HepG2 (cell line): ENCODE results near the gene TEKT1. TPM values are rescaled to one million over a fixed set of nuclear protein-coding genes. Genes with fewer than 3 reads are reported as not detected.

ENCODE experiments used
- ATAC-seq: fragments of 200-7000 bp; cut with Tn5 transposase; 3 replicates; pipeline ENCODE4 v1.9.1; 2020; ENCODE audit warnings: mild to moderate bottlenecking, moderate library complexity
- BruUV-seq: library from RNA; stranded (reverse); fragments of 400-500 nt; replicated peaks from 2 replicates; lab custom pipeline; 2021; lab: Mats Ljungman, UMichigan
- CTCF ChIA-PET: fragments of 300-600 bp; formaldehyde crosslinking; extraction: SDS; loops from one replicate; lab custom pipeline; 2021; ENCODE audit warnings: low total read pairs, inconsistent platforms, low intra/inter-chr PET ratio; lab: Yijun Ruan, JAX
- POLR2A ChIA-PET: fragments of 350-600 bp; sonication (Branson Sonifier 250); formaldehyde crosslinking; loops from one replicate; lab custom pipeline; 2020; ENCODE audit warnings: antibody characterized with exemption, inconsistent platforms; lab: Yijun Ruan, JAX
- DNase-seq: peaks from one replicate; pipeline ENCODE4 v3.0.0-alpha.2; 2015; ENCODE audit warnings: low spot score
- FAIRE-seq: peaks from 3 replicates; lab custom pipeline; 2011; peaks lifted over from hg19 to GRCh38; lab: Jason Lieb, UNC
- H2AFZ ChIP-seq: one replicate; pipeline ENCODE4 v1.6.1; 2011; ENCODE audit warnings: low read length, inconsistent platforms
- H3K27ac ChIP-seq: fragments of 300-600 bp; 3 replicates; pipeline ENCODE4 v1.8.0; 2011; ENCODE audit warnings: mixed run types, mild to moderate bottlenecking, mixed read lengths, low read length, inconsistent platforms; ENCODE audit not compliant: insufficient read depth; ENCODE audit errors: extremely low read length
- H3K27me3 ChIP-seq, 2 experiments: fragments of 200-600 bp in 1 of 2; 2 replicates in 1 of 2; 3 replicates in 1 of 2; pipeline versions ENCODE4 v1.6.0 to v1.8.0; 2011; ENCODE audit warnings: low read length in 2 of 2, mild to moderate bottlenecking in 2 of 2, moderate library complexity in 2 of 2, inconsistent platforms in 1 of 2; ENCODE audit not compliant: insufficient read depth in 2 of 2, control insufficient read depth in 1 of 2
- H3K36me3 ChIP-seq, 2 experiments: fragments of 200-600 bp in 1 of 2; replicated peaks in 1 of 2; 2 replicates in 1 of 2; 3 replicates in 1 of 2; pipeline versions ENCODE4 v1.5.1 to v1.8.0; 2011; ENCODE audit warnings: low read length in 2 of 2, inconsistent platforms in 1 of 2; ENCODE audit not compliant: insufficient read depth in 2 of 2, control insufficient read depth in 1 of 2
- H3K4me1 ChIP-seq: 2 replicates; pipeline ENCODE4 v1.5.1; 2012; ENCODE audit warnings: low read length, inconsistent platforms; ENCODE audit not compliant: insufficient read depth
- H3K4me2 ChIP-seq: 2 replicates; pipeline ENCODE4 v1.6.0; 2011; ENCODE audit warnings: low read depth, low read length, inconsistent platforms
- H3K4me3 ChIP-seq, 3 experiments: fragments of 200-600 bp in 1 of 3; sonication (generic), shearing (Covaris generic) in 1 of 3; replicated peaks in 1 of 3; 2 replicates each; pipeline ENCODE4 v1.5.1; 2011 to 2016; ENCODE audit warnings: low read length in 3 of 3, inconsistent platforms in 2 of 3, low read depth in 2 of 3, mild to moderate bottlenecking in 2 of 3, control low read depth in 1 of 3, mixed read lengths in 1 of 3; ENCODE audit not compliant: insufficient read depth in 1 of 3
- H3K79me2 ChIP-seq: one replicate; pipeline ENCODE4 v1.6.1; 2011; ENCODE audit warnings: low read length, inconsistent platforms; ENCODE audit not compliant: insufficient read depth
- H3K9ac ChIP-seq: 2 replicates; pipeline ENCODE4 v1.6.0; 2011; ENCODE audit warnings: mild to moderate bottlenecking, low read depth, low read length, inconsistent platforms; ENCODE audit not compliant: insufficient read depth
- H3K9me3 ChIP-seq: 2 replicates; pipeline ENCODE4 v1.5.1; 2012; ENCODE audit warnings: mild to moderate bottlenecking, low read length
- H4K20me1 ChIP-seq: 2 replicates; pipeline ENCODE4 v1.6.0; 2011; ENCODE audit warnings: inconsistent platforms, mild to moderate bottlenecking, low read length, moderate library complexity; ENCODE audit not compliant: insufficient read depth
- ATF7 ChIP-seq, 2 experiments: fragments of 450-650 bp in 1 of 2; sonication (generic) in 1 of 2; formaldehyde crosslinking in 1 of 2; IDR thresholded peaks; 2 replicates each; pipeline versions ENCODE4 v1.4.0 to v1.6.1; 2016 to 2020; ENCODE audit warnings: antibody characterized with exemption in 1 of 2, mild to moderate bottlenecking in 1 of 2, missing genetic modification reagents in 1 of 2
- HNRNPK ChIP-seq: fragments of 200-400 bp; formaldehyde crosslinking; IDR thresholded peaks from 2 replicates; pipeline ENCODE4 v1.6.1; 2018; ENCODE audit warnings: low read length, low read depth, moderate library complexity, mild to moderate bottlenecking; ENCODE audit not compliant: poor library complexity, severe bottlenecking
- HOXA7 ChIP-seq: sonication (generic); formaldehyde crosslinking; IDR thresholded peaks from 2 replicates; pipeline ENCODE4 v1.8.1; 2022; ENCODE audit warnings: mild to moderate bottlenecking, missing genetic modification reagents, moderate library complexity
- IRF2 ChIP-seq: IDR thresholded peaks from 2 replicates; pipeline ENCODE4 v1.6.1; 2018; ENCODE audit warnings: missing genetic modification reagents, missing compliant biosample characterization
- KAT8 ChIP-seq: IDR thresholded peaks from 2 replicates; pipeline ENCODE4 v1.6.1; 2016; ENCODE audit warnings: missing genetic modification reagents, missing compliant biosample characterization
- NAIF1 ChIP-seq: sonication (generic); formaldehyde crosslinking; IDR thresholded peaks from 2 replicates; pipeline ENCODE4 v1.5.0; 2020; ENCODE audit warnings: mild to moderate bottlenecking, missing genetic modification reagents, borderline replicate concordance
- RARA ChIP-seq: IDR thresholded peaks from 2 replicates; pipeline ENCODE4 v1.6.1; 2016; ENCODE audit warnings: missing genetic modification reagents, missing compliant biosample characterization
- SYNCRIP ChIP-seq: fragments of 200-400 bp; formaldehyde crosslinking; IDR thresholded peaks from 2 replicates; pipeline ENCODE4 v1.6.1; 2018; ENCODE audit warnings: mild to moderate bottlenecking, low read depth, low read length; ENCODE audit not compliant: insufficient read depth
- UBTF ChIP-seq: sonication (generic); formaldehyde crosslinking; IDR thresholded peaks from 2 replicates; pipeline ENCODE4 v1.4.0; 2020; ENCODE audit warnings: mild to moderate bottlenecking, missing genetic modification reagents
- ZBTB21 ChIP-seq: sonication (generic); formaldehyde crosslinking; IDR thresholded peaks from 2 replicates; pipeline ENCODE4 v1.4.0; 2020; ENCODE audit warnings: missing genetic modification reagents
- ZBTB4 ChIP-seq: sonication (generic); formaldehyde crosslinking; IDR thresholded peaks from 2 replicates; pipeline ENCODE4 v1.4.0; 2020; ENCODE audit warnings: missing genetic modification reagents, mild to moderate bottlenecking, borderline replicate concordance
- ZNF160 ChIP-seq: sonication (generic); formaldehyde crosslinking; IDR thresholded peaks from 2 replicates; pipeline ENCODE4 v1.8.0; 2022; ENCODE audit warnings: mild to moderate bottlenecking, inconsistent platforms, missing genetic modification reagents
- ZNF468 ChIP-seq: sonication (generic); formaldehyde crosslinking; IDR thresholded peaks from 2 replicates; pipeline ENCODE4 v1.8.0; 2022; ENCODE audit warnings: mild to moderate bottlenecking, moderate library complexity, missing genetic modification reagents
- WGBS: methylation state at CpG from one replicate; pipeline ENCODE4 v1.1.6; 2017; ENCODE audit warnings: low lambda C conversion rate; 5-methylcytosine and 5-hydroxymethylcytosine counted together
- in situ Hi-C: cut with HindIII; loops from 2 replicates; pipeline ENCODE4 v1.10.0; 2017; ENCODE audit warnings: low pct_unique_long_range_greater_than_20kb; ENCODE audit not compliant: extremely low pct_ligation_motif_present
- intact Hi-C: fragments of 100-400 bp; cut with micrococcal nuclease; formaldehyde crosslinking; loops from one replicate; pipeline ENCODE4 v1.10.0; 2022; ENCODE audit not compliant: unreplicated experiment
- polyA plus RNA-seq, 8 experiments: library from polyadenylated mRNA; depleted of rRNA in 3 of 8; stranded (reverse) in 7 of 8; unstranded in 1 of 8; fragments of >200 nt; fragmentation: Illumina TruSeq in 4 of 8; extraction: Trizol in 4 of 8; gene quantifications; 2 replicates each; pipeline versions ENCODE4 v1.2.1 to v1.2.3, GENCODE V29; 2011 to 2016; ENCODE audit warnings: low read depth in 4 of 8, missing spikeins in 1 of 8, mixed read lengths in 1 of 8; ENCODE audit not compliant: insufficient read depth in 1 of 8
- total RNA-seq, 5 experiments: library from RNA; depleted of rRNA; stranded (reverse); fragments of >200 nt; fragmentation: Illumina TruSeq; extraction: Trizol; gene quantifications; 2 replicates each; pipeline ENCODE4 v1.2.3, GENCODE V29; 2016; ENCODE audit warnings: low read depth in 1 of 5

Gene TEKT1
- total and polyA plus RNA-seq, 2 of the 13 experiments (the other 11 are each of a cell fraction or from before 2014, with no cell fraction given) = not detected

- Histone ChIP-seq H2AFZ (peak overlapping the region; percentile 65), H3K9me3 (no peaks in the 10 kb centered on the region), H3K27ac (no peak overlapping the region), H3K4me1 (peaks cover 48% of the 10 kb centered on the region), H3K36me3 (no peaks in the 10 kb centered on the region), H3K9ac (peak overlapping the region; percentile 61), H3K27me3 (no peaks in the 10 kb centered on the region), H3K4me2 (peak overlapping the region; percentile 76), H4K20me1 (no peaks in the 10 kb centered on the region), H3K4me3 (peak overlapping the region; percentile 38 to 60 (median 59); a peak in 5 of 6 replicates), H3K79me2 (no peaks in the 10 kb centered on the region)
- FAIRE-seq (no peak), ATAC-seq (no peak), DNase-seq (no peak)
- CTCF ChIA-PET = no interaction called here
- WGBS = 59% methylated on average over 5 of the region's 5 CpGs
- TF ChIP-seq SYNCRIP (no peak), UBTF (CRISPR knock-in tag) (peak; percentile 8; the same call in 1 of the 2 replicates)
- in situ Hi-C loops = no loop called here
- intact Hi-C loops = no loop called here
- POLR2A ChIA-PET = interaction anchor here (0.8 to 1.6 kb wide), 6 partner anchors 9 to 281 kb away, joined by 3 to 6 read pairs (median 3); partner anchors contain the start of genes SLC13A5 and SLC16A13
- BruUV-seq = no TSS peak
Measured at GRCh38 chr17:6755281-6755680, 76.2 kb downstream of the TEKT1 start.

- Histone ChIP-seq H3K4me1 (peaks cover 48% of the 10 kb centered on the region), H3K27ac (peak overlapping the region; percentile 80), H3K4me3 (no peak overlapping the region), H3K9me3 (no peaks in the 10 kb centered on the region), H3K9ac (no peak overlapping the region), H3K27me3 (no peaks in the 10 kb centered on the region), H4K20me1 (no peaks in the 10 kb centered on the region), H3K79me2 (no peaks in the 10 kb centered on the region), H3K36me3 (no peaks in the 10 kb centered on the region), H2AFZ (no peak overlapping the region), H3K4me2 (no peak overlapping the region)
- no peak for FAIRE-seq
- BruUV-seq = no TSS peak
- intact Hi-C loops = no loop called here
- ATAC-seq = no peak
- DNase-seq = no peak
- CTCF ChIA-PET = no interaction called here
- in situ Hi-C loops = no loop called here
- POLR2A ChIA-PET = interaction anchor here (1.0 kb wide), 1 partner anchor 70 kb away, joined by 3 read pairs; no protein-coding TSS in a partner anchor
- WGBS = 85% methylated on average over 6 of the region's 6 CpGs
- TF ChIP-seq KAT8 (no peak), RARA (CRISPR knock-in tag) (no peak), ZBTB21 (CRISPR knock-in tag) (no peak), IRF2 (CRISPR knock-in tag) (no peak), HNRNPK (no peak), ZBTB4 (CRISPR knock-in tag) (no peak), NAIF1 (CRISPR knock-in tag) (no peak), HOXA7 (CRISPR knock-in tag) (no peak), ATF7 (IDR thresholded peaks at IDR 0.05) (no peak), ATF7 (CRISPR knock-in tag; IDR thresholded peaks at IDR 0.05) (no peak), ZNF468 (CRISPR knock-in tag) (no peak), ZNF160 (CRISPR knock-in tag) (no peak)
Measured at GRCh38 chr17:6753546-6753945, 78.0 kb downstream of the TEKT1 start.
